Measurements from ENCODE around the gene LEMD1. TPM values are rescaled to one million over a fixed set of nuclear protein-coding genes. Genes with fewer than 3 reads are reported as not detected.

The LEMD1 gene
- total RNA-seq, 1 donor from 2014 or later = 0.70 TPM

DNA sequence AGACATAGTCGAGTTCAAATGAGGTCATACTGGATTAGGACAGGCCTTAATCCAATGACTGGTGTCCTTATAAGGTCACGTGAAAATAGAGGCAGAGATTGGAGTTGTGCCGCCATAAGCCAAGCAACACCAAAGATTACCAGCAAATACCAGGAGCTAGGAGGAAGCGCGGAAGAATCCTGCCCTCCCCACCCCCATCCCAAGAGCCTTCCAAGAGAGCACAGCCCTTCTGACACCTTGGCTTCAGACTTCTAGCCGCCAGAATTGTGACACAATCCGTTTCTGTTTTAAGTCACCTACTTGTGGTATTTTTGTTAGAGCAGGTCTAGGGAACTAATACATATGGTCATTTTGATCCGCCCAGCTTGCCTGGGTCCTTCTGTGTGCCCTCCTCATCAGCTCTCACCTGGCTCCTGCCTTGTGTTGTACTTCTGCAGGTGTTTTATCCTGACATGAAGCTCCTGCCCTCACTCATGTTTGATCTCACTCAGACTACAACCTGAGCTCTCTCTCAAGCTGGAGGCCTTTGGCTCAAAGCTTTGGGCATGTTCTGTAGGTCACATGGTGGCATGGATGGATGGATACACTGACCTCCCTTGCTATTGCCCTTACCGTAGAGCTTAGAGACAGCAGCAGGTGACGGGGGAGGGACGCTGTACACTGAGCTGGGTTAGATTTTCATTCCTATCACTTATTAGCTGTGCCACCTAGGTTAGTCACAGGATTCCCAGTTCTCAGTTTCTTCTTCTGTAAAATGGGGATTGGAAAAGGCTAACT is 89.7 kb downstream of the LEMD1 start:
- no peak for DNase-seq (ENCODE audit: low read depth)

Other genes starting within 250 kb of the LEMD1 start
- gene DSTYK, start 210.4 kb downstream of the LEMD1 start, total RNA-seq = 14.6 and 23.1 TPM in 2 replicates
- gene TMCC2, start 194.1 kb downstream of the LEMD1 start, total RNA-seq = 4.4 and 4.7 TPM in 2 replicates
- 34.6 and 59.6 TPM in 2 replicates for gene NUAK2, start 100.3 kb downstream of the LEMD1 start, total RNA-seq
- 0.17 TPM in 1 of 2 replicates, not detected in the other for gene KLHDC8A, start 65.1 kb downstream of the LEMD1 start, total RNA-seq
- 0.65 and 1.0 TPM in 2 replicates for gene BLACAT1, start 34.0 kb upstream of the LEMD1 start, total RNA-seq
- 14.6 and 21.1 TPM in 2 replicates for gene CDK18, start 82.6 kb upstream of the LEMD1 start, total RNA-seq
- gene ELK4, start 210.0 kb upstream of the LEMD1 start, total RNA-seq = 17.4 and 26.9 TPM in 2 replicates